Activated CD4-positive, alpha-beta T cell treated with anti-CD3 and anti-CD28 coated beads, Interleukin-2, amount 50 U/mL, for 1 hour (primary cell): ENCODE results near the gene KCNK15.

ENCODE experiments used
- DNase-seq: peaks from one replicate; pipeline ENCODE4 v3.0.0-alpha.2; 2020

The KCNK15 gene

DNA sequence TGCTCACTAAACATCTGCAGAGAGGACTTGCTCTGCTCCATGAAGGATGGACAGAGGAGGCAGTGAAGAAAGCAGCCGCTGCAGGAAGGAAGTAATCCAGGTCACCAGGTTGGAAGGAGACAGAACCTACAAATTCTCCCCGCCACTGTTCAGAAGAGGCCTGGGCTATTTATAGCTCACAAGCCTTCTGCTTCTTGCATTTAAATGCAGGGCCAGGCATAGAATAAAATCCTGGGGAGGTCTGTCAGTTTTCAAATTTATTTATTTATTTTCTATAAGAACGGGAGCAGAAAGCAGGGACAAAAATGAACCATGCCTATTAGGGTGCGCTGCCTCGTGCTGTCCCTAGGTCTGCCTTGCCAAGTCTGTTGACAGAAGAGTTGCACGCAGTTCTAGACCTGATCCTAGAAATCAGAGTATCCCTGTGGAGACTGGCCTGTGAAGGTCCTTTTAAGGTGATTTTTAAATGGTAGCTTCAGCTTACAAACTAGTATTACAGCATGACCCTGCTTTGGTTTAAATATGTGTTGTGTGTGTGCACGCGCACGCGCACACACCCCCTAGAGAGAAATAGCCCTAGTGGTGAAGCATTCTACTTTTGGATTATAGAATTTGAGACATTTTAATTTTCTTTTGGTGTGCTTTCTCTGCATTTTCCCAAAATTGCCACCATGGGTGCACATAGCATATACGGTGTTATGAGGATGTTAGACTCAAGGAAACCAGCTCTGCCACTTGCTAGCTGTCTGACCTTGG lies 45.2 kb downstream of the KCNK15 start:
- DNase-seq = no peak

DNA sequence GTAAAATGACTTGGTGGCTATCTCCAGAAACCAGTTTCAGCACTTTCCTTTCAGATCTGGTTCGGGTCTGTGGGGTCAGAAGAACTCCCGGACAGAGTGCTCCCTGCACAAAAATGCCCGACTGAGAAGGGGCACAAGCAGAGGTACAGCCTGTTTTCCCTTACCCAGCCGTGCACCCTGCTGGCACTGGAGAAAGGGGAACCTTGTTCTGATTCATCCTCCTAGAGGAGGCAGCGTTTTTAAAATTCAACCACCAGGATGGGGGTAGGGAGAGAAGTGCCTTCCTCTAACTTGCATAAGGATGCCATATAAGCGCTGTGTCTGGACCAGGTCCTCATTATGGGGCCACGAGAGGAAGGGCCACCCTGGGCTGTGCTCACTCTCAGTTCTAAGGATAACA lies 47.1 kb downstream of the KCNK15 start:
- no peak for DNase-seq

GRCh38 chr20:44795836-44796235 lies 50.2 kb downstream of the KCNK15 start:
- DNase-seq = no peak

GRCh38 chr20:44796311-44796710 lies 50.6 kb downstream of the KCNK15 start:
- no peak for DNase-seq

- no peak for DNase-seq
These were observed 51.2 kb downstream of the KCNK15 start for GRCh38 chr20:44796758-44797457.

- DNase-seq = no peak
These were observed 54.0 kb downstream of the KCNK15 start for GRCh38 chr20:44799691-44800090.

- DNase-seq = no peak
These were observed 54.9 kb downstream of the KCNK15 start for GRCh38 chr20:44800391-44801046.
